Measurements from ENCODE around the gene PSIP1.
A peak's percentile ranks its signal among the peaks of the same experiment; 100 is the strongest.

The PSIP1 gene

DNA sequence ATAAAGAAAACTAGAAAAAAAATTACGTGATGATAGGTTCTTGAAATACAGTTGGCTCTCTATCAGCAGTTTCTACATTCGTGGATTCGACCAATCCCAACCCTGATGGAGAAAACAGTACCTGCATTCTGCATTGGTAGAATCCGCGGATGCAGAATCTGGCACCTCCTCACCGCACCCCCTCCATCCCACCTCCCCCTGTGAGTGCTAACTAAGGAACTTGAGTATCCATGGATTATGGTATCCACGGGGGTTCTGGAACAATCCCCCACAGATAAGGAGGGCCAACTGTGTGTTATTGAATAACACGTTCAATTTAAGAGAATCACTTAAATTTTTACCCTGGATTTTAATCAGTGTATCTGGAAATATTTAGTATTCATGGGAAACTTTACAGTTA lies 10.5 kb upstream of the PSIP1 start:
- TF ChIP-seq, protein P1, sequence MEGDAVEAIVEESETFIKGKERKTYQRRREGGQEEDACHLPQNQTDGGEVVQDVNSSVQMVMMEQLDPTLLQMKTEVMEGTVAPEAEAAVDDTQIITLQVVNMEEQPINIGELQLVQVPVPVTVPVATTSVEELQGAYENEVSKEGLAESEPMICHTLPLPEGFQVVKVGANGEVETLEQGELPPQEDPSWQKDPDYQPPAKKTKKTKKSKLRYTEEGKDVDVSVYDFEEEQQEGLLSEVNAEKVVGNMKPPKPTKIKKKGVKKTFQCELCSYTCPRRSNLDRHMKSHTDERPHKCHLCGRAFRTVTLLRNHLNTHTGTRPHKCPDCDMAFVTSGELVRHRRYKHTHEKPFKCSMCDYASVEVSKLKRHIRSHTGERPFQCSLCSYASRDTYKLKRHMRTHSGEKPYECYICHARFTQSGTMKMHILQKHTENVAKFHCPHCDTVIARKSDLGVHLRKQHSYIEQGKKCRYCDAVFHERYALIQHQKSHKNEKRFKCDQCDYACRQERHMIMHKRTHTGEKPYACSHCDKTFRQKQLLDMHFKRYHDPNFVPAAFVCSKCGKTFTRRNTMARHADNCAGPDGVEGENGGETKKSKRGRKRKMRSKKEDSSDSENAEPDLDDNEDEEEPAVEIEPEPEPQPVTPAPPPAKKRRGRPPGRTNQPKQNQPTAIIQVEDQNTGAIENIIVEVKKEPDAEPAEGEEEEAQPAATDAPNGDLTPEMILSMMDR (IDR thresholded peaks at IDR 0.05; ENCODE audit: low read depth, low read length, poor library complexity, severe bottlenecking) = no peak
- TF ChIP-seq EZH2phosphoT487 (IDR thresholded peaks at IDR 0.05; ENCODE audit: borderline replicate concordance, low read length) = no peak

DNA sequence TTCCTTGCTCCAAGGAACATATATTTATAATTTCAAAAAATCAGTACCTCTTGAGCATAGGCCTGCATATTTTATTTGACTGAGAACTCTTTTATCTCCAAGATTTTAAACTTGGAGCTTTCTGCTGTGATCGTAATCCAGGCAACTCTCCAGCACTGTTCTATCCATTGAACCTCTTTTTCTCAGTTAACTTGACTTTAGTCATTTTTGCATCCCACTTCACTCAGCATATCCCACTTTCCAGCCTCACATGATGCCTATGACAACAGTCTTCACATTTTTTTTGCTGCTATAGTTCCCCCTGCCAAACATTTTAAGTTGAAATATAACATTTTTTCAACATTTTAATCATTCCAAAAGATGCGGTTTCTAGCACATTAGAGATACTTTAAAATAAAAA lies 9.1 kb upstream of the PSIP1 start:
- H3K27ac ChIP-seq (ENCODE audit: low read depth, low read length) = no peak overlapping the region
- TF ChIP-seq, protein P1 (IDR thresholded peaks at IDR 0.05; ENCODE audit: low read depth, low read length, poor library complexity, severe bottlenecking) = no peak
- TF ChIP-seq EZH2phosphoT487 (IDR thresholded peaks at IDR 0.05; ENCODE audit: borderline replicate concordance, low read length) = no peak
- no peak overlapping the region for H3K4me3 ChIP-seq (ENCODE audit: low read length)
- H3K9me2 ChIP-seq (replicated peaks; ENCODE audit: control insufficient read depth, low read length) = no peaks in the 10 kb centered on the region
- no peaks in the 10 kb centered on the region for H3K27me3 ChIP-seq (ENCODE audit: control insufficient read depth, low read length)
- no peaks in the 10 kb centered on the region for H3F3A ChIP-seq (ENCODE audit: control insufficient read depth, insufficient read depth)
- H4K20me1 ChIP-seq (ENCODE audit: control insufficient read depth, insufficient read depth, low read depth, low read length) = no peaks in the 10 kb centered on the region
- no peaks in the 10 kb centered on the region for H3K4me1 ChIP-seq (ENCODE audit: control insufficient read depth, low read length)
- no peaks in the 10 kb centered on the region for H3K79me2 ChIP-seq (ENCODE audit: control insufficient read depth, low read length)
- H3K4me2 ChIP-seq (ENCODE audit: low read length) = no peak overlapping the region
- no peaks in the 10 kb centered on the region for H3K9me3 ChIP-seq (ENCODE audit: control insufficient read depth, insufficient read depth, low read length)
- H3K36me3 ChIP-seq (ENCODE audit: control insufficient read depth, low read length) = no peaks in the 10 kb centered on the region

More for the DNA sequence above, 10.5 kb upstream of the PSIP1 start:
- no peaks in the 10 kb centered on the region for H3K27me3 ChIP-seq (ENCODE audit: control insufficient read depth, low read length)
- H3F3A ChIP-seq (ENCODE audit: control insufficient read depth, insufficient read depth) = no peaks in the 10 kb centered on the region
- no peaks in the 10 kb centered on the region for H3K36me3 ChIP-seq (ENCODE audit: control insufficient read depth, low read length)
- no peaks in the 10 kb centered on the region for H3K9me3 ChIP-seq (ENCODE audit: control insufficient read depth, insufficient read depth, low read length)
- H3K79me2 ChIP-seq (ENCODE audit: control insufficient read depth, low read length) = no peaks in the 10 kb centered on the region
- H3K9me2 ChIP-seq (replicated peaks; ENCODE audit: control insufficient read depth, low read length) = no peaks in the 10 kb centered on the region
- no peaks in the 10 kb centered on the region for H3K4me1 ChIP-seq (ENCODE audit: control insufficient read depth, low read length)
- no peak overlapping the region for H3K27ac ChIP-seq (ENCODE audit: low read depth, low read length)
- no peaks in the 10 kb centered on the region for H4K20me1 ChIP-seq (ENCODE audit: control insufficient read depth, insufficient read depth, low read depth, low read length)
- no peak overlapping the region for H3K4me2 ChIP-seq (ENCODE audit: low read length)
- H3K4me3 ChIP-seq (ENCODE audit: low read length) = no peak overlapping the region

DNA sequence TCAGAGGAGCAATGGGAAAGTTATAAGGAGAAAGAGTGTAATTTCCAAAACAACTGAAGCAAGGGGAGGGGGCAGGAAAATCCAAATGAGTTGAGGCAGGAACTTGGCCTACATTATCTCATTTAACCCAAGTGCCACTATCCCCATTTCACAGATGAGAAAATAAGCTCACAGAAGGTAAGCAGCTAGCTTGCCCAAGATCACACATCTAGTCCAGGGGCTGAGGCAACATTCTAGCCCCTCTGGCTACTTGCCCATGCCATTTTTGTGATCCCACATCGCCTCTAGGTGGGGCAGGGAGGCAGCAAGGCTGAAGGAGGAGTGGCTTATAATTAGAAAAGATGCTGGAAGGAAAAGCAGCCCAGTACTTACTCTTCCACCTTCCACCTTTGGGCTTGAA lies 2.6 kb upstream of the PSIP1 start:
- Histone ChIP-seq H4K20me1 (ENCODE audit: control insufficient read depth, insufficient read depth, low read depth, low read length) (peaks cover 14% of the 10 kb centered on the region), H3K36me3 (ENCODE audit: control insufficient read depth, low read length) (peaks cover 22% of the 10 kb centered on the region), H3K27ac (ENCODE audit: low read depth, low read length) (peak overlapping the region; percentile 10; the same call in 1 of the 2 replicates), H3K4me2 (ENCODE audit: low read length) (peak overlapping the region; percentile 77), H3K79me2 (ENCODE audit: control insufficient read depth, low read length) (peaks cover 24% of the 10 kb centered on the region), H3K4me3 (ENCODE audit: low read length) (0 out of 2 replicates have a peak overlapping the region, but pooled peaks have one; percentile 7), H3K9me3 (ENCODE audit: control insufficient read depth, insufficient read depth, low read length) (no peaks in the 10 kb centered on the region), H3K4me1 (ENCODE audit: control insufficient read depth, low read length) (peaks cover 39% of the 10 kb centered on the region), H3K9me2 (replicated peaks; ENCODE audit: control insufficient read depth, low read length) (no peaks in the 10 kb centered on the region), H3F3A (ENCODE audit: control insufficient read depth, insufficient read depth) (peaks cover 15% of the 10 kb centered on the region), H3K27me3 (ENCODE audit: control insufficient read depth, low read length) (no peaks in the 10 kb centered on the region)
- TF ChIP-seq, protein P1 (IDR thresholded peaks at IDR 0.05; ENCODE audit: low read depth, low read length, poor library complexity, severe bottlenecking) = no peak
- TF ChIP-seq EZH2phosphoT487 (IDR thresholded peaks at IDR 0.05; ENCODE audit: borderline replicate concordance, low read length) = no peak
